IMR-90 (cell line): ENCODE results near the gene RCAN2.

ENCODE experiments used
- BHLHE40 ChIP-seq: fragments of 150-350 bp; IDR thresholded peaks from 2 replicates; pipeline ENCODE4 v1.6.1; 2016; ENCODE audit warnings: mild to moderate bottlenecking, low read depth, low read length
- CHD1 ChIP-seq: IDR thresholded peaks from 2 replicates; pipeline ENCODE4 v1.6.1; 2012; ENCODE audit warnings: low read depth, low read length, improper control_type of control experiment
- MAFK ChIP-seq: IDR thresholded peaks from 2 replicates; pipeline ENCODE4 v1.6.1; 2012; ENCODE audit warnings: low read depth, low read length, improper control_type of control experiment
- MAZ ChIP-seq: IDR thresholded peaks from 2 replicates; pipeline ENCODE4 v1.6.1; 2012; ENCODE audit warnings: low read depth, mild to moderate bottlenecking, low read length, improper control_type of control experiment, moderate library complexity, borderline replicate concordance
- MXI1 ChIP-seq: IDR thresholded peaks from 2 replicates; pipeline ENCODE4 v1.6.1; 2012; ENCODE audit warnings: low read depth, mild to moderate bottlenecking, low read length, moderate library complexity, borderline replicate concordance
- POLR2A ChIP-seq: IDR thresholded peaks from 2 replicates; pipeline ENCODE4 v1.6.1; 2012; ENCODE audit warnings: mild to moderate bottlenecking, low read depth, low read length
- RAD21 ChIP-seq: IDR thresholded peaks from 2 replicates; pipeline ENCODE4 v1.6.1; 2012; ENCODE audit warnings: low read length, improper control_type of control experiment
- RCOR1 ChIP-seq: IDR thresholded peaks from 2 replicates; pipeline ENCODE4 v1.6.1; 2012; ENCODE audit warnings: mild to moderate bottlenecking, low read length, improper control_type of control experiment; ENCODE audit not compliant: insufficient replicate concordance
- RFX5 ChIP-seq: IDR thresholded peaks from 2 replicates; pipeline ENCODE4 v1.8.0; 2012; ENCODE audit warnings: low read depth, mild to moderate bottlenecking, low read length, moderate library complexity
- TF ChIP-seq, protein P1 (sequence below): conservative IDR thresholded peaks from 2 replicates; pipeline ENCODE4 v1.5.1; 2012; ENCODE audit warnings: mild to moderate bottlenecking, low read depth, low read length, improper control_type of control experiment
- TF ChIP-seq, protein P2 (sequence below): fragments of 150-350 bp; IDR thresholded peaks from 2 replicates; pipeline ENCODE4 v1.6.1; 2017; ENCODE audit warnings: mild to moderate bottlenecking, antibody characterized with exemption, low read length, low read depth

DNA sequence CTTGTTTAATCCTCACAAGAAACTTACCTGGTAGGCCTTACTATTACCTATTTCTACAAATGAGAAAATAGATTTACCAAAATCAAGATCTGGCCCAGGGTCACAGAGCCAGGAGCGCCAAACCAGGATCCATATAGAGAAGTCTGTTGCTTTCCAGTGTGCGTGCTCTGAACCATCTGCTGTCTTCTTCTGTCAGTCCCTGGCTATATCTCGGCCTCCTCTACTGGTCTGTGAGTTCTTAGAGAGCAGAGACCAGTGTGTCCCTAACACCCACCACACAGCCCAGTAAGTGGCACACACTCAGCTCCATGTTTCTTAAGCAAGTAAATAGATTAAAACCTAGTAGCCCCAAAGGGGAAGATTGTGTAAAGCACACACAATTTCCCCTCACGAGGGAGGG lies 301.5 kb downstream of the RCAN2 start:
- TF ChIP-seq CHD1, result no peak
- TF ChIP-seq POLR2A, result no peak
- TF ChIP-seq, protein P1, sequence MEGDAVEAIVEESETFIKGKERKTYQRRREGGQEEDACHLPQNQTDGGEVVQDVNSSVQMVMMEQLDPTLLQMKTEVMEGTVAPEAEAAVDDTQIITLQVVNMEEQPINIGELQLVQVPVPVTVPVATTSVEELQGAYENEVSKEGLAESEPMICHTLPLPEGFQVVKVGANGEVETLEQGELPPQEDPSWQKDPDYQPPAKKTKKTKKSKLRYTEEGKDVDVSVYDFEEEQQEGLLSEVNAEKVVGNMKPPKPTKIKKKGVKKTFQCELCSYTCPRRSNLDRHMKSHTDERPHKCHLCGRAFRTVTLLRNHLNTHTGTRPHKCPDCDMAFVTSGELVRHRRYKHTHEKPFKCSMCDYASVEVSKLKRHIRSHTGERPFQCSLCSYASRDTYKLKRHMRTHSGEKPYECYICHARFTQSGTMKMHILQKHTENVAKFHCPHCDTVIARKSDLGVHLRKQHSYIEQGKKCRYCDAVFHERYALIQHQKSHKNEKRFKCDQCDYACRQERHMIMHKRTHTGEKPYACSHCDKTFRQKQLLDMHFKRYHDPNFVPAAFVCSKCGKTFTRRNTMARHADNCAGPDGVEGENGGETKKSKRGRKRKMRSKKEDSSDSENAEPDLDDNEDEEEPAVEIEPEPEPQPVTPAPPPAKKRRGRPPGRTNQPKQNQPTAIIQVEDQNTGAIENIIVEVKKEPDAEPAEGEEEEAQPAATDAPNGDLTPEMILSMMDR, result no peak
- TF ChIP-seq MAFK, result no peak
- no peak for TF ChIP-seq MAZ
- no peak for TF ChIP-seq RAD21
- no peak for TF ChIP-seq MXI1
- TF ChIP-seq RFX5, result no peak
- TF ChIP-seq, protein P2, sequence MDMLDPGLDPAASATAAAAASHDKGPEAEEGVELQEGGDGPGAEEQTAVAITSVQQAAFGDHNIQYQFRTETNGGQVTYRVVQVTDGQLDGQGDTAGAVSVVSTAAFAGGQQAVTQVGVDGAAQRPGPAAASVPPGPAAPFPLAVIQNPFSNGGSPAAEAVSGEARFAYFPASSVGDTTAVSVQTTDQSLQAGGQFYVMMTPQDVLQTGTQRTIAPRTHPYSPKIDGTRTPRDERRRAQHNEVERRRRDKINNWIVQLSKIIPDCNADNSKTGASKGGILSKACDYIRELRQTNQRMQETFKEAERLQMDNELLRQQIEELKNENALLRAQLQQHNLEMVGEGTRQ, result no peak
- no peak for TF ChIP-seq BHLHE40
- no peak for TF ChIP-seq RCOR1
